HepG2 (cell line): Measurements from ENCODE around the gene ADARB1. TPM values are rescaled to one million over a fixed set of nuclear protein-coding genes. Genes with fewer than 3 reads are reported as not detected.

Experiments
- ATAC-seq: fragments of 200-7000 bp; cut with Tn5 transposase; 3 replicates; pipeline ENCODE4 v1.9.1; 2020; ENCODE audit warnings: mild to moderate bottlenecking, moderate library complexity
- BruUV-seq: library from RNA; stranded (reverse); fragments of 400-500 nt; replicated peaks from 2 replicates; lab custom pipeline; 2021; lab: Mats Ljungman, UMichigan
- CTCF ChIA-PET: fragments of 300-600 bp; formaldehyde crosslinking; extraction: SDS; loops from one replicate; lab custom pipeline; 2021; ENCODE audit warnings: low total read pairs, inconsistent platforms, low intra/inter-chr PET ratio; lab: Yijun Ruan, JAX
- POLR2A ChIA-PET: fragments of 350-600 bp; sonication (Branson Sonifier 250); formaldehyde crosslinking; loops from one replicate; lab custom pipeline; 2020; ENCODE audit warnings: antibody characterized with exemption, inconsistent platforms; lab: Yijun Ruan, JAX
- DNase-seq: peaks from one replicate; pipeline ENCODE4 v3.0.0-alpha.2; 2015; ENCODE audit warnings: low spot score
- FAIRE-seq: peaks from 3 replicates; lab custom pipeline; 2011; peaks lifted over from hg19 to GRCh38; lab: Jason Lieb, UNC
- H2AFZ ChIP-seq: one replicate; pipeline ENCODE4 v1.6.1; 2011; ENCODE audit warnings: low read length, inconsistent platforms
- H3K27ac ChIP-seq: fragments of 300-600 bp; 3 replicates; pipeline ENCODE4 v1.8.0; 2011; ENCODE audit warnings: mixed run types, mild to moderate bottlenecking, mixed read lengths, low read length, inconsistent platforms; ENCODE audit not compliant: insufficient read depth; ENCODE audit errors: extremely low read length
- H3K27me3 ChIP-seq, 2 experiments: fragments of 200-600 bp in 1 of 2; 2 replicates in 1 of 2; 3 replicates in 1 of 2; pipeline versions ENCODE4 v1.6.0 to v1.8.0; 2011; ENCODE audit warnings: low read length in 2 of 2, mild to moderate bottlenecking in 2 of 2, moderate library complexity in 2 of 2, inconsistent platforms in 1 of 2; ENCODE audit not compliant: insufficient read depth in 2 of 2, control insufficient read depth in 1 of 2
- H3K36me3 ChIP-seq, 2 experiments: fragments of 200-600 bp in 1 of 2; replicated peaks in 1 of 2; 2 replicates in 1 of 2; 3 replicates in 1 of 2; pipeline versions ENCODE4 v1.5.1 to v1.8.0; 2011; ENCODE audit warnings: low read length in 2 of 2, inconsistent platforms in 1 of 2; ENCODE audit not compliant: insufficient read depth in 2 of 2, control insufficient read depth in 1 of 2
- H3K4me1 ChIP-seq: 2 replicates; pipeline ENCODE4 v1.5.1; 2012; ENCODE audit warnings: low read length, inconsistent platforms; ENCODE audit not compliant: insufficient read depth
- H3K4me2 ChIP-seq: 2 replicates; pipeline ENCODE4 v1.6.0; 2011; ENCODE audit warnings: low read depth, low read length, inconsistent platforms
- H3K4me3 ChIP-seq, 3 experiments: fragments of 200-600 bp in 1 of 3; sonication (generic), shearing (Covaris generic) in 1 of 3; replicated peaks in 1 of 3; 2 replicates each; pipeline ENCODE4 v1.5.1; 2011 to 2016; ENCODE audit warnings: low read length in 3 of 3, inconsistent platforms in 2 of 3, low read depth in 2 of 3, mild to moderate bottlenecking in 2 of 3, control low read depth in 1 of 3, mixed read lengths in 1 of 3; ENCODE audit not compliant: insufficient read depth in 1 of 3
- H3K79me2 ChIP-seq: one replicate; pipeline ENCODE4 v1.6.1; 2011; ENCODE audit warnings: low read length, inconsistent platforms; ENCODE audit not compliant: insufficient read depth
- H3K9ac ChIP-seq: 2 replicates; pipeline ENCODE4 v1.6.0; 2011; ENCODE audit warnings: mild to moderate bottlenecking, low read depth, low read length, inconsistent platforms; ENCODE audit not compliant: insufficient read depth
- H3K9me3 ChIP-seq: 2 replicates; pipeline ENCODE4 v1.5.1; 2012; ENCODE audit warnings: mild to moderate bottlenecking, low read length
- H4K20me1 ChIP-seq: 2 replicates; pipeline ENCODE4 v1.6.0; 2011; ENCODE audit warnings: inconsistent platforms, mild to moderate bottlenecking, low read length, moderate library complexity; ENCODE audit not compliant: insufficient read depth
- DZIP1 ChIP-seq: sonication (generic); formaldehyde crosslinking; IDR thresholded peaks from 2 replicates; pipeline ENCODE4 v1.5.0; 2020; ENCODE audit warnings: mild to moderate bottlenecking, missing genetic modification reagents
- SAFB2 ChIP-seq: sonication (generic); formaldehyde crosslinking; IDR thresholded peaks from 2 replicates; pipeline ENCODE4 v1.5.1; 2020; ENCODE audit warnings: missing genetic modification reagents, low read depth, mild to moderate bottlenecking, borderline replicate concordance
- ZNF260 ChIP-seq: sonication (generic); formaldehyde crosslinking; IDR thresholded peaks from 2 replicates; pipeline ENCODE4 v1.4.0; 2020; ENCODE audit warnings: missing genetic modification reagents, low read depth, mild to moderate bottlenecking, borderline replicate concordance
- WGBS: methylation state at CpG from one replicate; pipeline ENCODE4 v1.1.6; 2017; ENCODE audit warnings: low lambda C conversion rate; 5-methylcytosine and 5-hydroxymethylcytosine counted together
- in situ Hi-C: cut with HindIII; loops from 2 replicates; pipeline ENCODE4 v1.10.0; 2017; ENCODE audit warnings: low pct_unique_long_range_greater_than_20kb; ENCODE audit not compliant: extremely low pct_ligation_motif_present
- intact Hi-C: fragments of 100-400 bp; cut with micrococcal nuclease; formaldehyde crosslinking; loops from one replicate; pipeline ENCODE4 v1.10.0; 2022; ENCODE audit not compliant: unreplicated experiment
- polyA plus RNA-seq, 8 experiments: library from polyadenylated mRNA; depleted of rRNA in 3 of 8; stranded (reverse) in 7 of 8; unstranded in 1 of 8; fragments of >200 nt; fragmentation: Illumina TruSeq in 4 of 8; extraction: Trizol in 4 of 8; gene quantifications; 2 replicates each; pipeline versions ENCODE4 v1.2.1 to v1.2.3, GENCODE V29; 2011 to 2016; ENCODE audit warnings: low read depth in 4 of 8, missing spikeins in 1 of 8, mixed read lengths in 1 of 8; ENCODE audit not compliant: insufficient read depth in 1 of 8
- total RNA-seq, 5 experiments: library from RNA; depleted of rRNA; stranded (reverse); fragments of >200 nt; fragmentation: Illumina TruSeq; extraction: Trizol; gene quantifications; 2 replicates each; pipeline ENCODE4 v1.2.3, GENCODE V29; 2016; ENCODE audit warnings: low read depth in 1 of 5
- TF ChIP-seq, protein P1 (sequence below): sonication (generic); formaldehyde crosslinking; IDR thresholded peaks from 2 replicates; pipeline ENCODE4 v1.5.0; 2020; ENCODE audit warnings: mild to moderate bottlenecking, missing genetic modification reagents

The ADARB1 gene
- total and polyA plus RNA-seq, 2 of the 13 experiments (the other 11 are each of a cell fraction or from before 2014, with no cell fraction given) = 6.6 to 10.0 TPM

- peaks cover 12% of the 10 kb centered on the region for H3K4me1 ChIP-seq
- FAIRE-seq = no peak
- intact Hi-C loops = loop anchor here (5.0 kb wide), 1 partner anchor 131 kb away; no protein-coding TSS in a partner anchor
- TF ChIP-seq, protein P1, sequence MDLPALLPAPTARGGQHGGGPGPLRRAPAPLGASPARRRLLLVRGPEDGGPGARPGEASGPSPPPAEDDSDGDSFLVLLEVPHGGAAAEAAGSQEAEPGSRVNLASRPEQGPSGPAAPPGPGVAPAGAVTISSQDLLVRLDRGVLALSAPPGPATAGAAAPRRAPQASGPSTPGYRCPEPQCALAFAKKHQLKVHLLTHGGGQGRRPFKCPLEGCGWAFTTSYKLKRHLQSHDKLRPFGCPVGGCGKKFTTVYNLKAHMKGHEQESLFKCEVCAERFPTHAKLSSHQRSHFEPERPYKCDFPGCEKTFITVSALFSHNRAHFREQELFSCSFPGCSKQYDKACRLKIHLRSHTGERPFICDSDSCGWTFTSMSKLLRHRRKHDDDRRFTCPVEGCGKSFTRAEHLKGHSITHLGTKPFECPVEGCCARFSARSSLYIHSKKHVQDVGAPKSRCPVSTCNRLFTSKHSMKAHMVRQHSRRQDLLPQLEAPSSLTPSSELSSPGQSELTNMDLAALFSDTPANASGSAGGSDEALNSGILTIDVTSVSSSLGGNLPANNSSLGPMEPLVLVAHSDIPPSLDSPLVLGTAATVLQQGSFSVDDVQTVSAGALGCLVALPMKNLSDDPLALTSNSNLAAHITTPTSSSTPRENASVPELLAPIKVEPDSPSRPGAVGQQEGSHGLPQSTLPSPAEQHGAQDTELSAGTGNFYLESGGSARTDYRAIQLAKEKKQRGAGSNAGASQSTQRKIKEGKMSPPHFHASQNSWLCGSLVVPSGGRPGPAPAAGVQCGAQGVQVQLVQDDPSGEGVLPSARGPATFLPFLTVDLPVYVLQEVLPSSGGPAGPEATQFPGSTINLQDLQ (CRISPR knock-in tag) = no peak
- TF ChIP-seq DZIP1 (CRISPR knock-in tag) (no peak), ZNF260 (CRISPR knock-in tag) (no peak), SAFB2 (CRISPR knock-in tag) (no peak)
- no peak overlapping the region for H3K27ac ChIP-seq
- WGBS = 95% methylated on average over 3 of the region's 5 CpGs
- no peak for ATAC-seq
- H3K9me3 ChIP-seq = no peaks in the 10 kb centered on the region
- ChIA-PET CTCF (interaction anchor here (0.9 to 1.8 kb wide), 2 partner anchors 677 to 679 kb away, joined by 3 to 7 read pairs; no protein-coding TSS in a partner anchor), POLR2A (no interaction called here)
- no peak overlapping the region for H3K4me3 ChIP-seq
- no peak overlapping the region for H2AFZ ChIP-seq
- peaks cover 0 to 4% of the 10 kb centered on the region in 2 experiments; a peak in 1 of 5 replicates for H3K36me3 ChIP-seq
- H3K9ac ChIP-seq = no peak overlapping the region
- no TSS peak for BruUV-seq
- H4K20me1 ChIP-seq = no peaks in the 10 kb centered on the region
- no peaks in the 10 kb centered on the region for H3K79me2 ChIP-seq
- no peak overlapping the region for H3K4me2 ChIP-seq
- no peaks in the 10 kb centered on the region for H3K27me3 ChIP-seq
- in situ Hi-C loops = no loop called here
- DNase-seq = no peak
Observed at GRCh38 chr21:45141507-45141906, 67.1 kb downstream of the ADARB1 start.
